NCI-H2107 treated with DMSO at 0.1 percent for 48 hours (cell line): ENCODE results near the gene CENATAC.
"Not testable (repeated sequence)": the region's sequence is repeated elsewhere in the genome, so short reads cannot be mapped to it uniquely, and the experiment has no call there.

Experiments
- DNase-seq: peaks from one replicate; lab custom pipeline; 2025; ENCODE audit not compliant: unreplicated experiment; lab: John Stamatoyannopoulos, UW

Gene CENATAC

GRCh38 chr11:118991486-118992038 is 6.4 kb upstream of the CENATAC start:
- DNase-seq = not testable (repeated sequence)

- no peak for DNase-seq
These were observed 862 bp upstream of the CENATAC start for GRCh38 chr11:118996926-118997626.

GRCh38 chr11:118998388-118998717 is 415 bp downstream of the CENATAC start:
- DNase-seq = no peak

GRCh38 chr11:118998822-118999221 is 884 bp downstream of the CENATAC start:
- no peak for DNase-seq

- DNase-seq = no peak
These were observed 3.0 kb downstream of the CENATAC start for GRCh38 chr11:119000906-119001305.

GRCh38 chr11:119006656-119007055 is 8.7 kb downstream of the CENATAC start:
- no peak for DNase-seq

- DNase-seq = no peak
These were observed 13.6 kb downstream of the CENATAC start for GRCh38 chr11:119011476-119012053.

GRCh38 chr11:119012629-119013170 is 14.8 kb downstream of the CENATAC start:
- no peak for DNase-seq

- DNase-seq = no peak
These were observed 16.4 kb downstream of the CENATAC start for GRCh38 chr11:119014209-119014924.

GRCh38 chr11:119015054-119015611 is 17.2 kb downstream of the CENATAC start:
- DNase-seq = no peak

- no peak for DNase-seq
These were observed 18.5 kb downstream of the CENATAC start for GRCh38 chr11:119016216-119017009.

- not testable (repeated sequence) for DNase-seq
These were observed 19.4 kb downstream of the CENATAC start for GRCh38 chr11:119017377-119017776.

- peak; percentile 96 for DNase-seq
These were observed 20.4 kb downstream of the CENATAC start, which contains the start of the genes RPS25 and TRAPPC4 for GRCh38 chr11:119018074-119018938. TSS of gene RPS25 (minus strand) at chr11:119018343. CDS start at chr11:119018284, 59 bp downstream. TSS of gene TRAPPC4 (plus strand) at chr11:119018766. CDS start at chr11:119018796, 30 bp downstream.

- DNase-seq = no peak
These were observed 22.1 kb downstream of the CENATAC start for GRCh38 chr11:119019996-119020395.

- no peak for DNase-seq
These were observed 23.7 kb downstream of the CENATAC start for GRCh38 chr11:119021631-119022030.

- DNase-seq = no peak
These were observed 25.8 kb downstream of the CENATAC start for GRCh38 chr11:119023741-119024140.

- no peak for DNase-seq
These were observed 26.6 kb downstream of the CENATAC start for GRCh38 chr11:119024430-119025098.

- DNase-seq = no peak
These were observed 27.1 kb downstream of the CENATAC start for GRCh38 chr11:119025099-119025473.

GRCh38 chr11:119025541-119025940 is 27.6 kb downstream of the CENATAC start:
- no peak for DNase-seq
